OCI-LY3 (cell line): ENCODE results near the gene OR4F15.

Experiments
- H2AFZ ChIP-seq: fragments of 200-600, 300-600 bp; shearing (Covaris generic); 2 replicates; pipeline ENCODE4 v1.6.0; 2014; ENCODE audit warnings: antibody characterized with exemption, low read depth, low read length
- H3K27ac ChIP-seq: fragments of 200-600, 300-600 bp; sonication (generic); 2 replicates; pipeline ENCODE4 v1.5.1; 2014; ENCODE audit warnings: mild to moderate bottlenecking, low read length, moderate library complexity, mixed read lengths
- H3K27me3 ChIP-seq: fragments of 200-600, 300-600 bp; sonication (generic); 2 replicates; pipeline ENCODE4 v1.6.1; 2014; ENCODE audit warnings: low read depth, low read length, mixed read lengths
- H3K36me3 ChIP-seq: fragments of 200-600, 300-600 bp; sonication (generic); replicated peaks from 2 replicates; pipeline ENCODE3; 2014; ENCODE audit warnings: low read depth, low read length, mixed read lengths
- H3K4me1 ChIP-seq: fragments of 300-600, 200-600 bp; sonication (generic); 2 replicates; pipeline ENCODE4 v1.6.1; 2014; ENCODE audit warnings: low read length, mixed read lengths
- H3K4me2 ChIP-seq: fragments of 200-600, 300-600 bp; sonication (generic); 2 replicates; pipeline ENCODE4 v1.6.1; 2014; ENCODE audit warnings: low read length, mixed read lengths
- H3K4me3 ChIP-seq: fragments of 300-600, 200-600 bp; sonication (generic); 2 replicates; pipeline ENCODE4 v1.5.1; 2014; ENCODE audit warnings: antibody characterized with exemption, mild to moderate bottlenecking, low read length, moderate library complexity
- H3K79me2 ChIP-seq: fragments of 300-600, 200-600 bp; shearing (Covaris generic); 2 replicates; pipeline ENCODE4 v1.6.1; 2014; ENCODE audit warnings: mild to moderate bottlenecking, low read length, mixed read lengths
- H3K9ac ChIP-seq: fragments of 300-600, 200-600 bp; shearing (Covaris generic); 2 replicates; pipeline ENCODE4 v1.6.0; 2014; ENCODE audit warnings: mild to moderate bottlenecking, low read length, moderate library complexity
- H3K9me3 ChIP-seq: fragments of 200-600, 300-600 bp; shearing (Covaris generic); 2 replicates; pipeline ENCODE4 v1.6.1; 2014; ENCODE audit warnings: low read length, mixed read lengths; ENCODE audit not compliant: insufficient read depth
- H4K20me1 ChIP-seq: fragments of 200-600, 300-600 bp; sonication (generic); 2 replicates; pipeline ENCODE4 v1.6.1; 2016; ENCODE audit warnings: low read length, mixed read lengths; ENCODE audit not compliant: insufficient read depth
- CTCF ChIP-seq: fragments of 200-600, 300-600 bp; sonication (generic); IDR thresholded peaks from 2 replicates; pipeline ENCODE4 v1.5.1; 2014; ENCODE audit warnings: antibody characterized with exemption, low read length, low read depth
- EZH2phosphoT487 ChIP-seq: fragments of 200-600 bp; shearing (Covaris generic); IDR thresholded peaks from 2 replicates; pipeline ENCODE4 v1.6.1; 2018; ENCODE audit warnings: antibody characterized with exemption, mixed run types, low read depth

OR4F15 gene

GRCh38 chr15:101795455-101795854 is 16.5 kb upstream of the OR4F15 start:
- H3K4me3 ChIP-seq, result no peak overlapping the region
- H3K36me3 ChIP-seq, result no peaks in the 10 kb centered on the region
- no peak for TF ChIP-seq EZH2phosphoT487
- no peak for TF ChIP-seq CTCF
- no peak overlapping the region for H3K27ac ChIP-seq
- H3K79me2 ChIP-seq, result no peaks in the 10 kb centered on the region
- peaks cover 12% of the 10 kb centered on the region; the same call in 1 of the 2 replicates for H3K27me3 ChIP-seq
- H4K20me1 ChIP-seq, result no peaks in the 10 kb centered on the region
- H3K9ac ChIP-seq, result no peak overlapping the region
- no peaks in the 10 kb centered on the region for H3K4me1 ChIP-seq
- H2AFZ ChIP-seq, result no peak overlapping the region
- no peaks in the 10 kb centered on the region for H3K9me3 ChIP-seq
- no peak overlapping the region for H3K4me2 ChIP-seq

GRCh38 chr15:101799665-101800064 is 12.3 kb upstream of the OR4F15 start:
- Histone ChIP-seq H3K27me3 (peaks cover 17% of the 10 kb centered on the region; the same call in 1 of the 2 replicates), H3K27ac (no peak overlapping the region), H3K9ac (no peak overlapping the region), H3K4me2 (no peak overlapping the region), H3K4me3 (no peak overlapping the region), H3K9me3 (no peaks in the 10 kb centered on the region), H3K79me2 (no peaks in the 10 kb centered on the region), H3K36me3 (no peaks in the 10 kb centered on the region), H3K4me1 (no peaks in the 10 kb centered on the region), H2AFZ (no peak overlapping the region), H4K20me1 (no peaks in the 10 kb centered on the region)
- TF ChIP-seq CTCF (no peak), EZH2phosphoT487 (no peak)

- H4K20me1 ChIP-seq, result no peaks in the 10 kb centered on the region
- H3K79me2 ChIP-seq, result no peaks in the 10 kb centered on the region
- H2AFZ ChIP-seq, result no peak overlapping the region
- H3K4me1 ChIP-seq, result no peaks in the 10 kb centered on the region
- H3K4me3 ChIP-seq, result no peak overlapping the region
- no peaks in the 10 kb centered on the region for H3K9me3 ChIP-seq
- no peak overlapping the region for H3K27ac ChIP-seq
- H3K27me3 ChIP-seq, result peaks cover 17% of the 10 kb centered on the region; the same call in 1 of the 2 replicates
- no peaks in the 10 kb centered on the region for H3K36me3 ChIP-seq
- H3K9ac ChIP-seq, result no peak overlapping the region
- TF ChIP-seq CTCF (no peak), EZH2phosphoT487 (no peak)
- H3K4me2 ChIP-seq, result no peak overlapping the region
These were observed 11.0 kb upstream of the OR4F15 start for GRCh38 chr15:101801048-101801447.

GRCh38 chr15:101803209-101803608 is 8.8 kb upstream of the OR4F15 start, which contains the start of gene OR4F6:
TSS of gene OR4F6 (plus strand) at chr15:101803509. CDS start at chr15:101805720, 2,211 bp downstream.
- no peak for TF ChIP-seq EZH2phosphoT487
- TF ChIP-seq CTCF, result no peak
- Histone ChIP-seq H4K20me1 (no peaks in the 10 kb centered on the region), H3K9me3 (no peaks in the 10 kb centered on the region), H3K36me3 (no peaks in the 10 kb centered on the region), H3K27ac (no peak within 1 kb of the TSS), H3K27me3 (peaks cover 12% of the 10 kb centered on the region; the same call in 1 of the 2 replicates), H3K4me3 (no peak within 1 kb of the TSS), H3K4me1 (no peaks in the 10 kb centered on the region), H3K79me2 (no peaks in the 10 kb centered on the region), H3K9ac (no peak within 1 kb of the TSS), H2AFZ (no peak within 1 kb of the TSS), H3K4me2 (no peak within 1 kb of the TSS)
